Retinal pigment epithelial cell (primary cell): ENCODE results near the gene BGN.

ENCODE experiments used
- DNase-seq: peaks from one replicate; pipeline ENCODE4 v3.0.0-alpha.2; 2010; ENCODE audit warnings: low read depth
- H3K4me3 ChIP-seq: 2 replicates; pipeline ENCODE4 v1.5.1; 2011; ENCODE audit warnings: mild to moderate bottlenecking, low read length, control low read depth, moderate library complexity
- CTCF ChIP-seq: conservative IDR thresholded peaks from 2 replicates; pipeline ENCODE4 v1.5.1; 2011; ENCODE audit warnings: low read depth, low read length, control low read depth, inconsistent platforms

The BGN gene

GRCh38 chrX:153462291-153462690 lies 32.5 kb upstream of the BGN start:
- H3K4me3 ChIP-seq, result no peak overlapping the region
- DNase-seq, result no peak
- no peak for TF ChIP-seq CTCF

GRCh38 chrX:153463031-153463430 lies 31.7 kb upstream of the BGN start:
- no peak for TF ChIP-seq CTCF
- no peak for DNase-seq
- H3K4me3 ChIP-seq, result no peak overlapping the region

GRCh38 chrX:153463556-153463955 lies 31.2 kb upstream of the BGN start:
- no peak for TF ChIP-seq CTCF
- no peak for DNase-seq
- H3K4me3 ChIP-seq, result no peak overlapping the region

GRCh38 chrX:153464116-153464515 lies 30.7 kb upstream of the BGN start:
- no peak overlapping the region for H3K4me3 ChIP-seq
- DNase-seq, result no peak
- no peak for TF ChIP-seq CTCF

- H3K4me3 ChIP-seq, result no peak overlapping the region
- no peak for TF ChIP-seq CTCF
- no peak for DNase-seq
Measured at GRCh38 chrX:153465691-153466380, 28.9 kb upstream of the BGN start.

GRCh38 chrX:153468008-153468580 lies 26.7 kb upstream of the BGN start:
- no peak for TF ChIP-seq CTCF
- DNase-seq, result no peak
- no peak overlapping the region for H3K4me3 ChIP-seq

GRCh38 chrX:153469811-153470410 lies 24.9 kb upstream of the BGN start:
- DNase-seq, result no peak
- H3K4me3 ChIP-seq, result peak overlapping the region; percentile 65
- TF ChIP-seq CTCF, result no peak
